KMS-11 (cell line): ENCODE results near the gene B4GALT2.
A peak's percentile ranks its signal among the peaks of the same experiment; 100 is the strongest.

Experiments used
- H2AFZ ChIP-seq: fragments of 200-600 bp; sonication (generic); 2 replicates; pipeline ENCODE4 v1.6.1; 2016; ENCODE audit warnings: antibody characterized with exemption, mixed run types, low read depth
- H3K27ac ChIP-seq: fragments of 200-600 bp; sonication (generic); 2 replicates; pipeline ENCODE4 v1.6.1; 2016; ENCODE audit warnings: mild to moderate bottlenecking, mixed run types
- H3K27me3 ChIP-seq: fragments of 200-600 bp; sonication (generic); 2 replicates; pipeline ENCODE4 v1.6.1; 2017; ENCODE audit warnings: mild to moderate bottlenecking, low read depth, mixed run types, moderate library complexity; ENCODE audit not compliant: insufficient read depth
- H3K36me3 ChIP-seq: fragments of 200-600 bp; sonication (generic); 2 replicates; pipeline ENCODE4 v1.6.1; 2017; ENCODE audit warnings: mild to moderate bottlenecking, mixed run types; ENCODE audit not compliant: insufficient read depth
- H3K4me1 ChIP-seq: fragments of 200-600 bp; sonication (generic); 2 replicates; pipeline ENCODE4 v1.6.1; 2016; ENCODE audit warnings: mild to moderate bottlenecking, low read depth, mixed run types; ENCODE audit not compliant: poor library complexity, severe bottlenecking
- H3K4me2 ChIP-seq: fragments of 200-600 bp; sonication (generic); 2 replicates; pipeline ENCODE4 v1.7.0; 2016; ENCODE audit warnings: mild to moderate bottlenecking, mixed run types
- H3K4me3 ChIP-seq: fragments of 200-600 bp; sonication (generic); IDR thresholded peaks from 2 replicates; pipeline ENCODE4 v1.6.1; 2017; ENCODE audit warnings: low read depth, low read length, mixed read lengths; ENCODE audit not compliant: insufficient read depth
- H3K79me2 ChIP-seq: fragments of 200-600 bp; sonication (generic); 2 replicates; pipeline ENCODE4 v1.6.1; 2016; ENCODE audit warnings: low read depth, mixed run types; ENCODE audit not compliant: insufficient read depth
- H3K9ac ChIP-seq: fragments of 200-600 bp; sonication (generic); 2 replicates; pipeline ENCODE4 v1.6.1; 2016; ENCODE audit warnings: mild to moderate bottlenecking, mixed run types
- H4K20me1 ChIP-seq: fragments of 200-600 bp; sonication (generic); 2 replicates; pipeline ENCODE4 v1.6.1; 2016; ENCODE audit warnings: mild to moderate bottlenecking, mixed run types; ENCODE audit not compliant: insufficient read depth
- CTCF ChIP-seq: fragments of 200-600 bp; sonication (generic); conservative IDR thresholded peaks from 2 replicates; pipeline ENCODE4 v1.6.1; 2017; ENCODE audit warnings: low read depth, mild to moderate bottlenecking, antibody characterized with exemption, low read length, moderate library complexity, mixed read lengths

The B4GALT2 gene

GRCh38 chr1:43973981-43974442 lies 5.0 kb upstream of the B4GALT2 start:
- H3K27ac ChIP-seq = peak overlapping the region; percentile 63
- peaks cover 41% of the 10 kb centered on the region for H3K4me1 ChIP-seq
- H3K36me3 ChIP-seq = no peaks in the 10 kb centered on the region
- peaks cover 46% of the 10 kb centered on the region for H3K79me2 ChIP-seq
- H3K4me2 ChIP-seq = peak overlapping the region; percentile 74
- no peak; the same call in 1 of the 2 replicates for TF ChIP-seq CTCF
- H3K27me3 ChIP-seq = no peaks in the 10 kb centered on the region
- H2AFZ ChIP-seq = peak overlapping the region; percentile 74; the same call in 1 of the 2 replicates
- no peaks in the 10 kb centered on the region for H4K20me1 ChIP-seq
- peak overlapping the region; percentile 81 for H3K4me3 ChIP-seq
- H3K9ac ChIP-seq = peak overlapping the region; percentile 75; the same call in 1 of the 2 replicates

GRCh38 chr1:43974443-43975248 lies 4.4 kb upstream of the B4GALT2 start, which contains the start of gene ATP6V0B:
ATP6V0B (plus strand) TSS chr1:43974960; CDS start chr1:43975041, 81 bp downstream.
- Histone ChIP-seq H3K4me3 (peak within 1 kb of the TSS; percentile 81), H3K79me2 (peaks cover 46% of the 10 kb centered on the region), H3K4me1 (peaks cover 41% of the 10 kb centered on the region), H3K4me2 (peak within 1 kb of the TSS; percentile 97), H4K20me1 (no peaks in the 10 kb centered on the region), H3K36me3 (no peaks in the 10 kb centered on the region), H3K27me3 (no peaks in the 10 kb centered on the region), H2AFZ (peak within 1 kb of the TSS; percentile 74; the same call in 1 of the 2 replicates), H3K27ac (peak within 1 kb of the TSS; percentile 63), H3K9ac (peak within 1 kb of the TSS; percentile 75; the same call in 1 of the 2 replicates)
- TF ChIP-seq CTCF = no peak

GRCh38 chr1:43975249-43975961 lies 3.6 kb upstream of the B4GALT2 start:
- no peaks in the 10 kb centered on the region for H3K27me3 ChIP-seq
- peaks cover 46% of the 10 kb centered on the region for H3K4me1 ChIP-seq
- no peak overlapping the region for H3K4me3 ChIP-seq
- 0 out of 2 replicates have a peak overlapping the region, but pooled peaks have one; percentile 74 for H2AFZ ChIP-seq
- H3K79me2 ChIP-seq = peaks cover 50% of the 10 kb centered on the region
- no peaks in the 10 kb centered on the region for H4K20me1 ChIP-seq
- H3K27ac ChIP-seq = peak overlapping the region; percentile 63
- peak overlapping the region; percentile 97 for H3K4me2 ChIP-seq
- H3K9ac ChIP-seq = peak overlapping the region; percentile 75; the same call in 1 of the 2 replicates
- TF ChIP-seq CTCF = no peak
- H3K36me3 ChIP-seq = no peaks in the 10 kb centered on the region

- no peaks in the 10 kb centered on the region for H3K27me3 ChIP-seq
These were observed 3.0 kb upstream of the B4GALT2 start for GRCh38 chr1:43976045-43976444.

More at GRCh38 chr1:43976045-43976444, 3.0 kb upstream of the B4GALT2 start:
- peak overlapping the region; percentile 97 for H3K4me2 ChIP-seq
- peaks cover 49% of the 10 kb centered on the region for H3K79me2 ChIP-seq
- H3K4me1 ChIP-seq = peaks cover 45% of the 10 kb centered on the region
- TF ChIP-seq CTCF = no peak; the same call in 1 of the 2 replicates
- no peak overlapping the region for H3K27ac ChIP-seq
- H2AFZ ChIP-seq = no peak overlapping the region
- no peak overlapping the region for H3K4me3 ChIP-seq
- no peaks in the 10 kb centered on the region for H4K20me1 ChIP-seq
- peak overlapping the region; percentile 75; the same call in 1 of the 2 replicates for H3K9ac ChIP-seq
- H3K36me3 ChIP-seq = no peaks in the 10 kb centered on the region
